HG03432 (cell line): ENCODE results near the gene S100A8.
"Not testable (repeated sequence)": the region's sequence is repeated elsewhere in the genome, so short reads cannot be mapped to it uniquely, and the experiment has no call there.

Experiments
- ATAC-seq: cut with Tn5 transposase; IDR thresholded peaks from one replicate; pipeline ENCODE4 v1.9.1; 2021; ENCODE audit warnings: mild to moderate bottlenecking, moderate library complexity; ENCODE audit not compliant: unreplicated experiment

S100A8 gene

DNA sequence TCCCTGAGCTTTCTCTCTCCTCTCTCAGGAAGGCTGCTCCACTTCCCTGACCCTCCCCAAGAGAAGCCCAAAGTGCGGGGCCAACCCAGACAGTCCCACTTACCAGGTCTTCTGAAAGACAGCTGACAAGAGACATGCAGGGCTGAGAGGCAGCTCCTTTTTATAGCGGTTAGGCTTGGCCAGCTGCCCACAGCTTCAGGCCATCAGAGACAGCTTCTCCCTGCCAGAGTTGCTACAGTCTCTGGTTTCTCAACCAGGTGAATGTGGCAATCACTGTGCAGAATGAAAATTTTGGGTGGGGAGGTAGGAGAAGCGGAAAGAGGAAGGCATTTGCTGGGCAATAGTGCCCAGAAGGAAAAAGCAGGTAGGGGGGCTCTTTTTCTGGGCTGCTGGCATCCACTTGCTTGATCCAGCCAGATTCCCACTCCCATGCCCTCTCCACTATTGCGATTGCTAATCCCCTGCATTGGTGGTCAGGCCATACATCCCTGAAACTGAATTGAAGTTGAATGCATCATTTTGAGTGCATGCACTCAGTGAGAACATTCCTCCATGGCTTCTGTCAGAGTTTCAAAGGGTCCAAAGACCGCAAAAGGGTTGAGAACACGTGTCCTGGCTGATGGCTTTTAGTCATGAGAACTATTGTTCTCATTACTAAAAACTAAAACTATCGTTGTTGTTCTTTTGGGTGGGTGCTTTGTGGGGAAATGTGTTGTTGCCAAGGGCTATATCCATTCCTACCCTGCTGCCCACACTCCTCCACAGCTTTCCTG is at the start of gene S100A8:
Gene S100A8, minus strand, starts transcription at position 136 of the 773 bp plus-strand sequence. CDS start 538 bp downstream, outside the sequence.
- ATAC-seq = no peak

DNA sequence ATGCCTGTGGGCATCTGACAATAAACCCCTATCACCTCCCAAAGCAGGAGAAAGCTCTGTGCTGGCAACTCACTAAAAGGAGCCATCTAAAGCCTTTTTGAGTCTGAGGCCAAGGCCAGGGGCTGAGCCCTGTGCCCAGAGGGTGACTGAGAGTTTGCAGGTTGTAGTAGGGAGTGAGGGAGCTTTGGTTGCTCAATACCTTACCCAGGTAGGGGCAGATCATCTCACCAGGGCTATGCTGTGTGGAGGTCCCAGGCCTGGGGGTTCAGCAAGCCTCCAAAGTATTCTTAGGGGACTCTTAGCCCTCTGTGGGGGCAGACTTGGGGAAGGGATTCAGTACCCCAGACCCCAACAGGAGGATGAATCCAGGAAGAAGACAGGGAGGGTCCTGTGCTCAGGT is 48.4 kb upstream of the S100A8 start:
- no peak for ATAC-seq

DNA sequence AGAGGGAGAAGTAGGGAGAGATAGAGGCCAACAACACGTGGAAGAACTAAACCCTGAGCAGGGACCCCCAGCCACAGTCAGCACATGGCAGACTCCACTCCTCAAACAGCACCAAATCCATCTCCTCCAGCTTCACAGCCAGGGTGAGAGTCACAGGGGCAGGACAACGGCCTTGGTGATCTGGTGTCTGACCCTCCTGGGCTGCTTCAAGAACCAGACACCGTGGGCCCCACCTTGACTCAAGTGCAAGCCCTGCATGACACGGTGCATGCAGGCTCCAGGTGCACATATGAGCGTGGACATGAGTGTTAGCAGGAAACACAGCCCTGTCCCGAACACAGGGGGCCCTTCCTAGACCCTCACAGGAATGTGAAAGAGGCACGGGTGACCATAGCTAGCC is 47.7 kb upstream of the S100A8 start:
- no peak for ATAC-seq

DNA sequence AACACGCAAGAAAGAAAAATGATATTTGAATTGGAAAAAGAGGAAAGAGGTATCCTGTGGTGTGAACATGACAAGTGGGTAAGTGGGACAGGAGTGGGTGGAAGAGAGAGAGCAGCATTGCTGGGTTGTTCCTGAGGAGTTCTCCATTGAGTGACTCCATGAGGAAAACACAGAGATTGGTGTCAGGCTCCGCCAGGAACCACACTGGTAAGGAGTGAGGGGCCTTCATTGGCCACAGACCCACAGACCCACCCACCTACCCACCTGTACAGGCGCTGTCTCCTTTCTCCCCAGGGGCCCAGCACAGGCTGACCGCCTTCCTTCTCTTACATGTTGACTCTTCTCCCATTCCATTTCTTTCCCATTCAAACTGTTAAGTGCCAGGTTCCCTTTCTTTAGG is 46.4 kb upstream of the S100A8 start:
- ATAC-seq = no peak

DNA sequence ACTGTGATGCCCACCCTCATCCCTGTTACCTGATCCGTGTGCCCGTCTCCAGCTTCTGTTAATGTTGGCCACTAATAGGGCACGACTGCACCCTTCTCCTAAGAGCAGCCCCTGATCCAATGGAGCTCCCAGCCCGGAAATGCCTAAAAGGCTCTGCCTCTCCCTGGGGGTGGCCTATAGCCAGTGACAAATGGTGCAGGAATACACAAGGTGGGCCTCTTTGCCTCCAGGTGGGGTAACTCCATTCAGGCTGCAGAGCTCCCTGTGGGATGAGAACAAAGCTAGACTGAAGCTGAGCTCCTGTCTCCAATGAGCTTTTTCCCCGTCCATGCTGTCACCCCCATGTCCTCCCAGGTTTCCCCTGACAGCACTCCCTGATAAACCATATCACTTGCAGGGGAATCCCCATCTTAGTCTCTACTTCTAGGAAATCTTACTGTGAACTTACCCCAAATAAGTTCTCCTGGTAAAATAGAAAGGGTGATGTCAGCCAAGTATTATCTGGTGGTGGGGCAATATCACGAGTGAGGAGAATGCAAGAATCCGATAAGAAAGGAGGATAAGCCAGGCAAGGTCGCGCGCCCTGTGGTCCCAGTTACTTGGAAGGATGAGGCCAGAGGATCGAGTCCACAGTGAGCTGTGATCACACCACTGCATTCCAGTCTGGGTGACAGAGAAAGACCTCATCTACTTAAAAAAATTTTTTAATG is 44.0 kb upstream of the S100A8 start:
- no peak for ATAC-seq

DNA sequence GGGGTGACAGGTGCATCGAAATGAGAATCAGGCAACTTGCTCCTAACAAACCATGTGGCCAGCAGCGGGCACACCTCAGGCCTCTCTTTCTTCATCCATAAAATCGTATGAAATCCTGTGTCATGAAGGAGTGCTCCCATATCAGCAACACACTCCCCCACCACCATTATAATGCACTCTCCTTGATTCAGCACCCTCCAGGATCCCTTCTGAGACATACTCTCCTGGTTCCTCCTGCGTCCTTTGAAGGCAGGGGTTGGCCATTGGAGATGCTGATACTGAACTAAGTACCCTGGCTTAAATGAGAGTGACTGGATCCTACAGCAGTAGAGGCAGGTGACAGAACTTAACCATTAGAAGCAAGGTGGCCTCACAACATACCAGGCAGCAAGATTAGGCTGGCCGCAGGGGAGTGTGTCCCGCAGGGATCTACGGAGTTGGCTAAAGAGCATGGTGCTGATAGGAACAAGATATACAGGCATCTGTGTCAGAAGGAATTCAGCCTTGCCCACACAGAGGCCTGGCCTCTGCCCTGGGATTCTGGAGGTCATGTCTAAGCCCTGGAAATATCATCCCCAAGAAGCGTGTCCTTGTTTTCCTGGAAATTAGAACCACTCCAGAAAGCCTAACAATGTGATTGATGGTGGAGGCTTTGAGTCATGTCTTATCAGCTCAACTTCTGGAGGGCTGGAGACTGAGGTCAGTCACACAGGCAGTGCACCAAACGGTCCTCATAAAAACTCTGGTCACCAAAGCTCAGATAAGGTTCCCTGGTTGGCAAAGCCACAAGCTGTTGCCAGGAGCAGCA is 42.2 kb upstream of the S100A8 start:
- ATAC-seq = no peak

DNA sequence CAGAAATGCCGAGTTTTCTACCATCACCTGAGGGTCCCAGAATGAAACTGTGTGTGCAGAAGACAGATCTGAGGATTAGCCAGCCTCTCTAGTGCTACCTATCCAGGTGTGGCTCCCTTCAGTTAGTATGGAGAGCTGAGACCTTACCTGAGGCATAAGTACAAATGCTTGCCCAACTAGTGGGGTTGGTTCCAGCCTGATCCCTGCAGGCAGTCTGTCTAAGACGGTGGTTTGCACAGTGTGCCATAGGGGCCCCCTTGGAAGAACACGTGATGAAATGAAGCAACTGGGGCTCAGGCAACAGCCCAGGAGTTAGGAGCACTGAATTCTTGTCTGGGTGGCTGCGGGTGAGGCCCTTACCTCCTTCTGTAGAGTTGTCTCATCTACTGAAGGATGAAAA is 41.1 kb upstream of the S100A8 start:
- ATAC-seq = no peak

DNA sequence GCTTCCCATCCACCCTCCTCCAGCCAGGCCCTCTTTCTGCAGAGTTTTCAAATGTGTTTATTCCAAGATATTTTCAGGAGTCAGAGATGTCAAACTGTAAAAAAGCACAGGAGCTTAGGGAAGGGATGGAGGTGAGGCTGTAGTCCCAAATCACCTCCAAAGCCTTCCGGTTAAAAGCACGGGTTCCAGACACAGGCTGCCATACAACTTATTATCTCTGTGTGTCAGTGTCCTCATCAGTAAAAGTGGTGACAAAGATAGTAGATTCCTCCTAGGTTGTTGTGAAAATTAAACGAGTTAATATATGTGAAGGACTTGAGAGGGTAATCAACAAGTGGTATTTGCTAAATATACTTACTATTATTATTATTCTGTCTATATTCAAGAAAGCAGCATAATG is 40.6 kb upstream of the S100A8 start:
- ATAC-seq = no peak

DNA sequence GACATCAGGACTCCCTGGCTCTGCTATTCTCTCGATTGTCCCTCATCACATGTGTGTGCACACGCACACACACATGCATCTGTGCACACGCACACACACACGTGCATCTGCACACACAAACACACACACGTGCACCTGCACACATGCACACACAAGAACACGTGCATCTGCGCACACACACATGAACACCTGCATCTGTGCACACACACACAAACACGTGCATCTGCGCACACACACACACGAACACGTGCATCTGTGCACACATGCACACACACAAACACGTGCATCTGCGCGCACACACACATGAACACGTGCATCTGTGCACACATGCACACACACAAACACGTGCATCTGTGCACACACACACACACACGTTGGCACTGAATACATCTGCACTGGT is 40.1 kb upstream of the S100A8 start:
- ATAC-seq = no peak

DNA sequence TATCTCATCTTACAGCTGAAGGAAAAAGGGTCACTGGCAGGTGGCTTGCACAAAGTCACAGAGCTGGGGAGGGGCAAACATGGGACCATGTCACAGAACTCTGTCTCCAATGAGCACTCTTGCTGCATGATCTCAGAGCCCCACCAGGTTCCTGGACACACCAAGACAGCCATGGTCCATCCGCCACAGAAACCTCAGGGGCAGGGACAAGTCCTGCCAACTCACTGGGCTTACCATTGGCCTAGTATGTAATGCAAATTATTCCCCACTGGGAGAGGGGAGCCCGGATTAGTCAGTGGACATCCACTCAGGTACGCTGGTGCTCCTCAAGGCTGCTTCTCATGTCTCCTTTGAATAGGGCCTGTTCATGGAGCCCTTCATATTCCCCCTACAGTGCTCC is 39.7 kb upstream of the S100A8 start:
- no peak for ATAC-seq

DNA sequence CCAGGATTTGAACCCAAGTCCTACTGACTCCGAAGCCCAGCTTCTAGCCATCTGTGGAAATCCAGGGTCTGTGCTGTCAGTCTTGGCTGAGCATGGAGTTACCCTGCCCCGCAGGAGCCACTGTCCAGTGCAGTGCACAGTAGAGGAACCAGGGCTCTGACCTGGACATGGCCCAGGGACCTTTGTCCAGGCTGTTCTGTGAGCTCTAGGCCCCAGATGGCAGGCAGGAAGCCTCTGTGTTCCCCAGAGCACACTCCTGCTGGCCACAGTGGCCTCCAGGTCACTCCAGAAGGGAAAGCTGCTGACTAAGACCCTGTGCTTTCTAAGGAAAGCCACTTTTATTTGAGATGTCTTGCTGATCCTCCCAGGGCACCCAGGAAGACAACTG is 39.3 kb upstream of the S100A8 start:
- ATAC-seq = no peak

DNA sequence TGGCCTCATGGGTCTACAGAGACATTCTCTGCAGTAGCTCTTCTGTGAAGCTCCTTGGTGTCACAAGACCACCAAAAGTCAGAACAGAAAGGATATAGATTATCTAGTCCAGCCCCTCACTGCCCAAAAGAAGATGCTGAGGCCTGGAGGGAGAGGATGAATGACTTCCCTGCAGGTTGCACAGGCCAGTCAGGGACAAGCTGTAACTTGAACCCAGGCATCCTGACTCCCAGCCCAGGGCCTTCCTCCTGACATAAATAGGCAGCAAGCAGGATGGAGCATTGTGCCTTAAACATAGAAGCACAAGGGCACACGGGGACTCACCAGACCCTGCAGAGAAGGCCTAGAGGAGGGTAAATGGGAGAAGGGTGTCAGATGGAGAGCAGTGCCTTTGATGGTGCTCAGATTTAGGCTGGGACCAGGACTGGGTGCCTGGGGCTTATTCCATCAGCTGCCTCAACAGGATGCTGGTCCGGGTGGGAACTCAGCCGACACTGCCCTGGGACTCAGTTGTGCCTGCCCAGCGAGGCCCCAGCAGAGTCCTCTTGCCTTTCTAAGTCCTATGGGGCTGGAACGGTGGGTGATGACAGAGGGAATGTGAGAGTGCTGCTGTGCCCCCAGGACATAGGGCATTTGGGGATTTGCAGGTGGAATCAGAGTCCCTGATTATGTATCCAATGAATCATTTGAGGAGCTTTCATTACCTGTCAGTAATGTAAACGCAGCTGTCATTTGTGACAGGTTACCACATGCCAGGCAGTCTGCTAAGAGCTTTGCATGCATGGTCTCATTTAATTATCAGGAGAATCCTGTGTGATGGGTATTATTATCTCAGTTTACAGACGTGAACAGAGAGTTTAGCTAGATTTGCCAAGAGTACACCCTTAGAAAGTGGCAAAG is 38.6 kb upstream of the S100A8 start:
- ATAC-seq = no peak

DNA sequence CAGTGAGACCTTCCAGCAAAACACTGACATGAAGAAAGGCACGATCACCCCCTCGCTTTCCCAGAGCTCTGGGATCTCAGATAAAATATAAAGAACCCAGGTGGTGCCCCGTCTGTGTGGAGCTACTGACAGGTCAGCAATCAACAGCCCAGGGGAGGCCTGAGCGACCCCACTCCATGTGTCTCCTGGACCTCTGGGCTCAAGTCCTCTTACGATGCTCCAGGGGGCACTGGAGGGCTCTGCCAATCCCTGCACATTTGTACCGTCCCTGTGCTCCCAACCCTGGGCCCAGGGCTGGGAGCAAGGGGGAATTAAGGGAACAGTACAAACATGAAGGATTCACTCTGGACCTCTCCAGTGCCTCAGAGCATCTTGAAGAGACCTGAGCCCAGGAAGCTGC is 37.9 kb upstream of the S100A8 start:
- no peak for ATAC-seq

DNA sequence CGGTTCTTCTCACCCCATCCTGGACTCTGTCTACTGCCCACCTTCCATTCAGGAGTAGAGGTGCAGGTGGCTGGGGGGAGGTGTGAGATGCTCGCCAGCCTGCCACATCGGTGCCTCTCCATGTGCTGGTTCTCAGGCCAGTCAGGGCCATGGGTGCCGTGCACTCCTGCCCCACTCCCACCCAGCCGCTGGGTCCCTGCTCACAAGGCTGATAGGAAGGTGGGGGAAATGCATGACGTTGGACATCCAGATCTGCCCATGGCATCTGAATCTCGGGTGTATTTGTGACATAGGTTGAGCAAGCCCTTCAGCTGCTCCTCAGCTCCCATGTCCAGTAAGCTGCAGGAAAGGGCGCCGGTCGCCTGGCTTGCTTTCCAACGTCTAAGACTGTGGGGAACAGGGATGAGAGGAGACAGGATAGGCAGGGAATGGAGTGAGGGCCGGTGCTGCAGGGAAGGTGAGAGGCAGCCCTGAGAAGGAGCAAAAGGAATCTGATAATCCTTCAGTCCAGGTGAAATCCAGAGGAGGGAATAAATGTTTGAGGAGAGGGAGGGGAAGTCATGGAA is 37.3 kb upstream of the S100A8 start:
- no peak for ATAC-seq

DNA sequence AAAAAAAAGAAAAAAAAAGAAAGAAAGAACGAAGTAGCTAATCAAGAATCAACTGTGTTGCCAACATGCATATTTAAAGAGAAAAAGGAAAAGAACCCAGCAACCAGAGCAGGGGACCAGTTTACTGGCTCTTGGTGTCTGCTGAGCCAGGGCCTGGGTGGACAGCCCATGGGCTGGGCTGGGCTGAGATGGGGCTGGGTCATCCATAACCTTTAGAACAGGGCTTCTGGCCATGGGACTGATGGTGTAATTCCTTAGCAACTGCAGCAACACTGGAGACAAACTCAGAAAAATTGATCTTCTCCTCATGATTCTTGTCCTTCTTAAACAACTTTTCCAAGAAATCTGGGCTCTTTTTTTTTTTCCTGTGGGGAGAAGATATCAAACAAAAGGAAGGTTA is 35.9 kb upstream of the S100A8 start:
- no peak for ATAC-seq

DNA sequence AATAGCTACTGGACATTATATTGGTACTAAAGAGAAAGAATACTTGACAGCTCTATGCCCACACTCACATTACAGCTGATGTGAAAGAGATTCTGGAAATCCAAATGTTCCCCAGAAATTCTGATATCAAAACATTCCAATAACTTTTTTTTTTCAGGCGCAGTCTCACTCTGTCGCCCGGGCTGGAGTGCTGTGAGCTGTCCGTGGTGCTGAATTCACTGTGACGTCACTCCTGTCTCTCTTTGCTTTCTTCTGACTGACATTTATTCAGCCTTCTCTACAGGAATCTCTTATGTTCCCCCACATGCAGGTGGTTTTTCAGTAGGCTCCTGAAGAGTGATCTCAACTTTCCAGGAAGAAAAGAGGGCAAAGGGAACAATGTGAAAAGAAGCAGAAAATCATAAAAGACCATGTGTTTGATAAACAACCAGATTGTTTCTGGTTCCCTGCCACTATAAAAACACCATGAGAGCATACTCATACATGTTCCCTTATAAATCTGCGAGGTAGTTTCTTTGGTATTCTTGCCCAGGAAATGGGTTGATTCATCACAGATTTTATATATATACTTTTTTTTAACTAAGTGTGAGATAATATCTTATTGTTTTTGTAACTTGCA is 31.7 kb upstream of the S100A8 start:
- no peak for ATAC-seq

DNA sequence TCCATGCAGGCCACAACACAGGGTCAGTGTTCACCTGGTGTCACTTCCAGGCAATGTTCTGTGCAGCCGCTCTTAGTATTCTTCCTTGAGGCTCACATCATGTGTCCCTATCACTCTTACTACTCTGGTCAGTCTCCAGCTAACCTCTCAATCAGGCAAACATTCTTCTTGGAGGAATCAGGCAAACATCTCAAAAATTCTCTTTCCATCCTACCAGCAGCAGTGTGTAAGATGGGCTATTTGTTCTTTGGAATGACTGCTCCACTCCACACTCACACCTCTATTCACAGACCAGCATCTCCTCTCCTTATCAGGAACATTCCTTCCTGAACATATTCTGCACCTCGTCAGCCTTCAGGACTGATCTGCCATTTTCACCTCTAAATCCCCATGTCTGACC is 29.4 kb upstream of the S100A8 start:
- ATAC-seq = no peak

DNA sequence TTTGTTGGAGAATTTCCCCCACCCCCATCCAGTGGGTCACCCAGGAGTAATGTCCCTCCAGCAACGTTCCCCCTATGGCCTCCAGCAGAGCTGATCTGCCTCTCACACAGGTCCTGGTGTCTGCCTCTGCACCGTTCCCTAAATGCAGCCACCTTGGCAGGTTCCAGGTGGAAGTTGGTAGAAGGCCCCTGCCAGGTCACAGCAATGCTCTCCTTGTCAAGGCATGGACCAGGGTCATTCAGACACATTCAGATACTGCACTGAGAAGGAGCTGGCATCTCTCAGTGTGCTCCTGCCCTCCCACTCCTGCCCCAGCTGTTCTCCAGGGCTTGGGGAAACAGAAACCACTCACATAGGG is 28.5 kb upstream of the S100A8 start:
- ATAC-seq = not testable (repeated sequence)

DNA sequence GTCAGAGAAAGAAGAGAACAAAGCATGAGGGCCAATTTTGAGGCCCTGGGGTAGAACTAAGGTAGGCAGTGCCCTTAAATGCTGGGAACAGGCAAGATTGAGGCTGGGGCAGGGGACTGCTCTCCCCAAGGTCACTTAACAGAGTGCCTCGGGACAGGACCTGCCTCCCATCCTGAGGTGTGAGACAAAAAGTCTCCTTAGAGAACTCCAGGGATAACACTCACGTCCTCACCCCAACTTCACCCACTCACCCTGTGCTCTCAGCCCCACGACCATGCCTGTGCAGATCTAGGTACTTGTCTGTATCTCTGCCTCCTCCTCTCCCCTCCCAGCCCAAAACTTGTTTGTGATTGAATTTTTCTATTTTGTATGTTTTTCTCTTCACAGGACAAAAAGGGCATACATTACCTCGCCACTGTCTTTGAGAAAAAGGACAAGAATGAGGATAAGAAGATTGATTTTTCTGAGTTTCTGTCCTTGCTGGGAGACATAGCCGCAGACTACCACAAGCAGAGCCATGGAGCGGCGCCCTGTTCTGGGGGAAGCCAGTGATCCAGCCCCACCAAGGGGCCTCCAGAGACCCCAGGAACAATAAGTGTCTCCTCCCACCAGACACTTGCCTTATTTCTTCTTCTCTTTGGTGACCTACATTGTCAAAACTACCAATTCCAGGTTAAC is 28.0 kb upstream of the S100A8 start:
- ATAC-seq = not testable (repeated sequence)
